Hematopoietic multipotent progenitor cell treated with erythropoietin and hydrocortisone succinate and interleukin-3 and kit ligand, for 8 days (in vitro differentiated cells): ENCODE measurements around the gene RNF126.
"Not testable (repeated sequence)": the region's sequence is repeated elsewhere in the genome, so short reads cannot be mapped to it uniquely, and the experiment has no call there.

Source experiments
- DNase-seq: peaks from one replicate; pipeline ENCODE4 v3.0.0-alpha.2; 2015

The RNF126 gene

DNA sequence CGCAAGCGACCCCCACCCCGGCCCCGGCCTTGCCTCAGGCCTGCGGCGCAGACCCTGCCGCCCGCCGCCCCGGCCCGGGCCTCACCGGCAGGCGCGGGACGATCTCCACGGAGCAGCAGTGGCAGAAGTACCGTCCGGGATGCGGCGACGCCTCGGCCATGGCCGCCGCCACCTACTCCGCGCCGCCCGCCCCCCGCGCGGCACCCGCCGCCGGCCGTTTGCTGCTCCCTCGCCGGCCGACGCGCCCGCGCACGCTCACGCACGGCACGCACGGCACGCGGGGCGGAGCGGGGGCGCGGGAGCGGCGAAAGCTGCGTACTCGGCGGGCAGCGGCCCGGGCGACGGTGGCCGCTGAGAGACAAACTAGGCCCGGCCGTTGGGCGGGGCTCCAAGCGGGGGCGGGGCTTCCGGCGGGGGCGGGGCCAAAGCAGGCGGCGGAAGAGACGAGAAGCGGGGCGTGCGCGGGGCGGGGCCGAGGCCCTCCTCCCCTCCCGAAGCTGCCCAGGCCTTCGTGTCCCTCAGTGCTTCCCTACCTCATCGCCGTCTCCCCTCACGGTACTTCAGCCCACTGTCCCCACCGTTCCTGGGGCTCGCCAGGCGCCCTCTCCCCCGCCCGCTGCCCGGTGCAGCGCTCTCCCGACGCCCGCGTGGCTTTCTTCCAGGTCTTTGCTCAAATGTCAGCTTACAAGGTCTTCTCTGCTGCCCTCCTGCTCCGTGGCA, at the start of gene RNF126:
Gene RNF126, minus strand, starts transcription at position 253 of the 720 bp plus-strand sequence. Its CDS starts 93 bp downstream, at position 160.
- DNase-seq: peak; percentile 89

DNA sequence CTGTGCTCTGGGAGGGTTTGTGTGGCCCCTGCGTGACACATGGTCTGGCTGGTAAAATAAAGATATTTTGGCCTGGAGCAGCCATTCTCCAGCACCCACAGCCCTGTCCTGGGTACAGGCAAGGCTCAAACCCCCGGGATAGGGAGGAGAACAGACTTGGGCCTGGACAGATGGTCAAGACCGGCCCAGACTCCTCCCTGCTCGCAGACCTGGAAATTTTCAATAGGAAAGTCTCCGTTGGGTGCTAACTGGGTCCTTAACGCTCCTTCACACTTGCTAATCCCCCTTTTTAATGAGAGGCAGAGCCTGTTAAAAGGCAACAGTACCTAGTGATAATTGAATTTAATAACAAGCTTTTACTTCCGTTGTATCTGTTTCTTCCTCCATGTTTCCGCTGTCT, 48.2 kb upstream of the RNF126 start:
- no peak for DNase-seq

GRCh38 chr19:710767-711166, 47.8 kb upstream of the RNF126 start:
- DNase-seq: no peak

- no peak for DNase-seq
Observed at GRCh38 chr19:709965-710571, 47.1 kb upstream of the RNF126 start.

DNA sequence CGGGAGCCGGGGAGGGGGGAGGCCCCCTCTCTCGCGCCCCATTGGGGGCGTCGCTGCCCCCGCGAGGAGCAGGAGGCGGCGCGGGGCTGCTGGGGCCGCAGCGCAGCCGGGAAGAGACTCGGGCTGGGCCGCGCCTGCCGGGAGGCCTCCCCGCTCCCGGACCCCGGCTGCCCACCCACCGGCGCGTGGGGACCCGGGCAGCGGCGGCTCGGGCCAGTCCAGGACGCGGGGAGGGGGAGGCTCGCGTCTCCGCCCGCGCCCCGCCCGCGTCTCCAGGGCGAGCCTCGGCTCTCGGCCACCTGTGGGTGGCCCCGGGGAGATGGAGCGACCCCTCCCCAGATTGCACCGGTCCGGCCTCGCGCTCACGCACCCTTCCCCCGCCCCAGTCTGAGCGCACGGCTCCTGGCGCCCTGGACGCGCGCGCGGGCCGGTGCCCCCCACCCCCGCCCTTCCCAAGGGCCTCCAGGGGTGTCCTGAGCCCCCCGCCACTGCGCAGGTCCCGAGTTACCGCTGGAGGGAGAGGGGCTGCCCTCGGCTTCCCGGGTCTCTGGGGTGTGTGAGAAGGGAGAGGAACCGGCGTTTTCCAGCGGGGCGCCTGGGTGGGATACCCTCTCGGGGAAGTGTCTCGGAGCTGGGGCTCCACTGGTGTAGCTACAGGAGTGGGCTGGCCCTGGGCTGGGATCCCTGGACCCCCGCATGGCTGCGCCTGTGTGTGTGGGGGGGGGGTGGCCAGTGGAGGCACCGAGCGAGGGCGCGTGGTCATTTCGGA, 46.4 kb upstream of the RNF126 start:
- no peak for DNase-seq

GRCh38 chr19:708154-709143, 45.4 kb upstream of the RNF126 start, which contains the start of gene PALM:
Gene PALM (plus strand): TSS chr19:708935. CDS start chr19:709147, 212 bp downstream.
- no peak for DNase-seq

GRCh38 chr19:704447-704741, 41.4 kb upstream of the RNF126 start:
- DNase-seq: no peak

- DNase-seq: peak; percentile 92
Observed at GRCh38 chr19:703651-704446, 40.8 kb upstream of the RNF126 start.

DNA sequence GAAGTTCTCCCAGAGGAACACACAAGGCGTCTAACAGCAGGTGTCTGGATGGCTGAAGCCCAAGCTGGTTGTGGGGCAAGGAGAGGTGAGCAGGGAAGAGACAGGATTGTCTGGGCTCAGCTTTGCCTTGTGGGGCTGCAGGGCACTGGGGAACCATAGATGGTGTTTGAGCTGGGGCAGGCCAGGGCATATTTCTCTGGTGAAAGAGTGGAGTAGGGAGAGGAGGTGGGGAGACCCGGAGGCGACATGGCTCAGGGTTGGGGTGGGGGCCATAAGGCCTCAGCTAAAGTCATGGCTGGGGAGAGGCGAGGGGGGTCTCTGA, 40.3 kb upstream of the RNF126 start:
- no peak for DNase-seq

DNA sequence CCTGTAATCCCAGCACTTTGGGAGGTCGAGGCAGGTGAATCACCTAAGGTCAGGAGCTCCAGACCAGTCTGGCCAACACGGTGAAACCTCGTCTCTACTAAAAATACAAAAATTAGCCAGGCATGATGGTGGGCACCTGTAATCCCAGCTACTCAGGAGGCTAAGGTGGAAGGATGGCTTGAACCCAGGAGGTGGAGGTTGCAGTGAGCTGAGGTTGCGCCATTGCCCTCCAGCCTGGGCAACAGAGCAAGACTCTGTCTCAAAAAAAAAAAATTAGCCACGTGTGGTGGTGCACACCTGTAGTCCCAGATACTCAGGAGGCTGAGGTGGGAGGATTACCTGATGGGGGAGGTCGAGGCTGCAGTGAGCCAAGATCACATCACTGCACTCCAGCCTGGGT, 39.8 kb upstream of the RNF126 start:
- not testable (repeated sequence) for DNase-seq

DNA sequence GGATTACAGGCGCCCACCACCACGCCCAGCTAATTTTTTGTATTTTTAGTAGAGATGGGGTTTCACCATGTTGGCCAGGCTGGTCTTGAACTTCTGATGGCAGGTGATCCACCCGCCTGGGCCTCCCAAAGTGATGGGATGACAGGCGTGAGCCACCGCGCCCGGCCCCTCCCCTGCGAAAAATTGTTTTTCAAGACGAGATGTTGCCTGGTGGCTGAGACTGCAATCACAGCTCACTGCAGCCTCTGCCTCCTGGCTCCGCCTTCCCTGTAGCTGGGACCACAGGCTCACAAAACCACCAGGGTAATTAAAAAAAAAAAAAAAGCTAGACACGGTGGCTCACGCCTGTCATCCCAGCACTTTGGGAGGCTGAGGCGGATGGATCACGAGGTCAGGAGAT, 36.9 kb upstream of the RNF126 start:
- DNase-seq: peak; percentile 30

DNA sequence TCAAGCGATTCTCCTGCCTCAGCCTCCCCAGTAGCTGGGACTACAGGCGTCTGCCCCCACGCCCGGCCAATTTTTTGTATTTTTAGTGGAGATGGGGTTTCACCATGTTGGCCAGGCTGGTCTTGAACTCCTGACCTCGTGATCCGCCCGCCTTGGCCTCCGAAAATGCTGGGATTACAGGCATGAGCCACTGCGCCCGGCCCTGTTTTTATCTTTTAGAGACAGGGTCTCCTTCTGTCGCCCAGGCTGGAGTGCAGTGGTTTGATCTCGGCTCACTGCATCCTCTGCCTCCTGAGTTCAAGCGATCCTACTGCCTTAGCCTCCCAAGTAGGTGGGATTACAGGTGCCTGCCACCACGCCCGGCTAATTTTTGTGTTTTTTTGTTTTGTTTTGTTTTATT, 35.5 kb upstream of the RNF126 start:
- DNase-seq: peak; percentile 37

GRCh38 chr19:695352-695949, 32.4 kb upstream of the RNF126 start, which contains the start of gene PRSS57:
Gene PRSS57 (minus strand): TSS chr19:695452. CDS start chr19:695430, 22 bp downstream.
- DNase-seq: peak; percentile 59

DNA sequence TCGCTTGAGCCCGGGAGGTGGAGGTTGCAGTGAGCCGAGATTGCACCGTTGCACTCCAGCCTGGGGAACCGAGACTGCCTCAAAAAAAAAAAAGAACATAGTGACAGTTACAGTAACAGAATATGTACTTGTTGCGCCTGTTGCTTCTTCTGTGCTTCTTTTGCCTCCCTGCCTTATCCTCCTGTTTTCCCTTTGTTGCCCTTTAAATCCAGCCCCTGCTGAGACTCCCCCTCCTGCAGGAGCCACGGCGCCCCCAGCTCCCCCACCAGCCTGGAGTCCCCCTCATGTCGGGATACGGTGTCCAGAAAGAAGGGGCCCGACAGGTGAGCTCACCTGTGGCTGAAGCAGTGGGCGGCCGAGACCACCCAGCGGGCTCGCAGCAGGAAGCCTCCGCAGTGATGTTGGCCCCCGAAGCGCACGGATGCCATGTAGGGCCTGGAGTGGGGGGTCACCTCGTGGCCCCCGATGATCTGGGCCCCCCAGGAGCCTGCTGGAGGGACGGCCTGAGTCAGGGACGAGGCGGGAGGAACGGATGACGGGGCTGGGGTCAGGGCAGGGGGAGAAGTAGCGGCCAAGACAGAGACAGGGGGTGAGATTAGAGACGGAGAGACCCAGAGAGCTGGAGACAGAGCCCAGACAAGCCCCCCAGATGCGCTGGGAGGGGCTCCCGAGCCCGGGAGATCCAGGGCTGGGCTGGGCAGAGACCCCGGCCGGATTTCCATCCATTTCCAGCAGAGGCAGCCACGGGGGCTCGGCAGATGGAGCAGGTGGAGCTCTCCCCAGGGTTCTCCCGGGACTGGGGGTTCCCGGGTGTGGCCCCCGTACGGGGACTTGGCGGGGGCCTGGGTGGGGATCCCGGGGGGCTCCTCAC, 31.7 kb upstream of the RNF126 start:
- no peak for DNase-seq

GRCh38 chr19:690203-690602, 27.2 kb upstream of the RNF126 start:
- DNase-seq: no peak

GRCh38 chr19:688992-689391, 26.0 kb upstream of the RNF126 start:
- DNase-seq: no peak

GRCh38 chr19:688214-688613, 25.2 kb upstream of the RNF126 start:
- no peak for DNase-seq

DNA sequence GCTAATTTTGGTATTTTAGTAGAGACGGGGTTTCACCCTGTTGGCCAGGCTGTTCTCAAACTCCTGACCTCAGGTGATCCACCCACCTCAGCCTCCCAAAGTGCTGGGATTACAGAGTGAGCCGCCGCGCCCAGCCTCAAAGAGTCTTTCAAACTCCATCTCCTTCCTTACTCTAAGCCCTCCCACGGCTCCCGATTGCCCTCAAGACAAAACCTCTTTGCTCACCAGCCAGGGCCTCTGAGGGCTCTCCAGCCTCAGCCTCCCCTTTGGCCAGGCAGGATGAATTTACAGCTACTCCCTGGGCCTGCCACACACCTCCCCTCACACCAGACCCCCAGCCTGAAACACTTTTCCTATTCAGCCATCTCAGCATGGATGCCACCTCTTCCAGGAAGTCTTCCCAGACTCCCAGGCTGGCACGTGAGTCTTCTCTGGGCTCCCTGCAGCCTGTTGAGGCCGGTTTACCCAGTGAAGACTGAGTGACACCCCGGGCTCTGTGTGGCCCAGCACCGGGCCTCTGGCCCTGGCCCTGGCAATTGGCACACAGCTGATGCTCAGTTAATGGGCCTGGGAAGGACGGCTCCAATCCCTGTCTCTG, 24.7 kb upstream of the RNF126 start:
- DNase-seq: no peak

- DNase-seq: no peak
Observed at GRCh38 chr19:686589-687297, 23.7 kb upstream of the RNF126 start.
